ENCODE results near the gene SH2D4B. TPM values are rescaled to one million over a fixed set of nuclear protein-coding genes. Genes with fewer than 3 reads are reported as not detected.

SH2D4B gene
- total RNA-seq, 1 donor from 2014 or later, result not detected

DNA sequence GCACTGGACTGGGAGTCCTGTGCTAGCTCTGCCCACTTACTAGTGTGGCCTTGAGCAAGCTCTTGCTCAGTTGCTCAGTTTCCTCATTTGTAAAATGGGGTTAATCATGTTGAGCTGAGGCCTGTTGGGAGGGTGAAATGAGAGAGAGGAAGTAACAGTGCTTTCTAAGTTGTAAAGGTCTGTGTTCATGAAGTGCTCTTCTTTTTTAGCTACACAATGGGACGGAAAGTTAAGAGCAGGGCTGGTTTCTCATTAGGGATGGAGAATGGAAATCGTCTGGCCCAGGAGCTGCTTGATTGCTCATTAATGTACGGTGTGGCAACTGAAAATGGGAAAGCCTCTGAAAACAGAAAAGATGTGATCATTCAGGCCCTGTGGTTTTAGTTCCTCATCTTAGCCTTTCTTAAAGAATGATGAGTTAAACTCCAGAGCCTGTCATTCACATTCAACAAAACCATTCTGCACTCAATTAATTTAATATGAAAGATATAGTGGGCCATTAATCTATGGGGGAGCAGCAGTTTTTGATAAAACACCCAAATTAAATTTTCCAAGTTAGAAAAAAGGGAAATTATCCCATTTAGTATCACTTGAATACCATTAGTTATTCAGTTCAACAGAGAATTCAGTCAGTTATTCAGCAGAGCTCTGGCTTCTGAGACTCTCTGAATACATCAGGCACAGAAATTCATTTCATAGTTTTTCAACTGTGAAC, 60.5 kb downstream of the SH2D4B start:
- no peak overlapping the region for H3K4me3 ChIP-seq (ENCODE audit: low read depth, low read length)
- TF ChIP-seq, protein P1, sequence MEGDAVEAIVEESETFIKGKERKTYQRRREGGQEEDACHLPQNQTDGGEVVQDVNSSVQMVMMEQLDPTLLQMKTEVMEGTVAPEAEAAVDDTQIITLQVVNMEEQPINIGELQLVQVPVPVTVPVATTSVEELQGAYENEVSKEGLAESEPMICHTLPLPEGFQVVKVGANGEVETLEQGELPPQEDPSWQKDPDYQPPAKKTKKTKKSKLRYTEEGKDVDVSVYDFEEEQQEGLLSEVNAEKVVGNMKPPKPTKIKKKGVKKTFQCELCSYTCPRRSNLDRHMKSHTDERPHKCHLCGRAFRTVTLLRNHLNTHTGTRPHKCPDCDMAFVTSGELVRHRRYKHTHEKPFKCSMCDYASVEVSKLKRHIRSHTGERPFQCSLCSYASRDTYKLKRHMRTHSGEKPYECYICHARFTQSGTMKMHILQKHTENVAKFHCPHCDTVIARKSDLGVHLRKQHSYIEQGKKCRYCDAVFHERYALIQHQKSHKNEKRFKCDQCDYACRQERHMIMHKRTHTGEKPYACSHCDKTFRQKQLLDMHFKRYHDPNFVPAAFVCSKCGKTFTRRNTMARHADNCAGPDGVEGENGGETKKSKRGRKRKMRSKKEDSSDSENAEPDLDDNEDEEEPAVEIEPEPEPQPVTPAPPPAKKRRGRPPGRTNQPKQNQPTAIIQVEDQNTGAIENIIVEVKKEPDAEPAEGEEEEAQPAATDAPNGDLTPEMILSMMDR (conservative IDR thresholded peaks at IDR 0.05; ENCODE audit: low read depth, low read length), result no peak
- DNase-seq (ENCODE audit: low read depth), result no peak

DNA sequence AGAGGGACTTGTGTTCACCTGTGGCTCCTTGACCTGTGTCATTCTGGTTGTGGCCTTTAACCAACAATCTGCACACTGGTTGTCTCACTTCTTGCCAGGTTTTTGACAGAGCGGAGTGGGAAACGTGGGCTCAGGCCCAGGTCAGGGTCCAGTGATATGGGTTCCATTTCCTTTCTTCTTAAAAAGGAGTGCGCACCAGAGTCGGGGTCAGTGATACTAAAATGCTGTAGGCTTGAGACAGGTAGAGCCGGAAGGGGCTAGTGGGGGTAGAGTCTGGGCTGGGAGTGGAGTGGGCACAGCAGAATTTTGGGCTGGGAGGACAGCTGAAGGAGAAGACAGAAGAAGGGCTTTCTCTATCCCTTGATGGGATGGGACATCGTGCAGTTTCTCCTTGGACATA, 61.2 kb downstream of the SH2D4B start:
- no peak for DNase-seq (ENCODE audit: low read depth)
- H3K4me3 ChIP-seq (ENCODE audit: low read depth, low read length), result no peak overlapping the region
- TF ChIP-seq, protein P1 (conservative IDR thresholded peaks at IDR 0.05; ENCODE audit: low read depth, low read length), result no peak

DNA sequence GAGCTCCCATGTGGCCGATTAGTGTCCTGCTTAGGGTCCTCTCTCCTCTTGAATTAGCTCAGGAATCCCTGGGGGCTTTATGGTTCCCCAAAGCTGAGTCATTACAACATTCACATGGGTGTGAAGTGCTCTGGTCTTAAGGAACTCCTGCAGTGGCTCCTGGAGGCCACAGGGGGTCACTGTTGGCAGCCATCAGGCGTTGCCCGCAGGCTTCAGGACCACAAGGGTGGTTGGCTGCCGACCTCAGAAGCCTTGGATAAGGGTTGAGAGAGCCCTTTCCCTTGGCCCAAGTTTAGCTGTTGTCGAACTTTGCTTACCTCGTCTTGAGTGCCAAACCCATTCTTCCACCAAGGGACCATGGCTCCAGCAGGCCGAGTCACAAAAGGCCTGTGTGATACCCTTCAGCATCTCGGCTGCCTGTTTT, 61.7 kb downstream of the SH2D4B start:
- H3K4me3 ChIP-seq (ENCODE audit: low read depth, low read length), result no peak overlapping the region
- TF ChIP-seq, protein P1 (conservative IDR thresholded peaks at IDR 0.05; ENCODE audit: low read depth, low read length), result peak; percentile 85
- DNase-seq (ENCODE audit: low read depth), result no peak

DNA sequence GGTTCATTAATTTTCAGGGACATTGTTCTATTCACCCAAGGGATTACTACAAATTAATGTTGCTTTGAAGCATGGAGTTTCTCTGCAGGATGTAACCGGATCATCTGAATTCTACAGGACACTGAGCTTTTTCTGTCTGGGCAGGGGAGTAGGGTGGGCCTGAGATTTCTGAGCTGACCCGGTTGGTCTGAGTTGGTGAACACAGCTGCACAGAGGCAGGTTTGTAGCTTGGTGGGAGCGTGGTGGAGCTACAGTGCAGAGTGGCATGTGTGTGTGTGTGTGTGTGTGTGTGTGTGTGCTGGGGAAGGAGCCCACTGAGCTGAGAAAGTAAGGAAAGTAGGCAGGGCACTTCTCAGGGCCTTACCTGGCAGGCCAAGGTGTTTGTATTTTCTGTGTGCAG, 62.6 kb downstream of the SH2D4B start:
- DNase-seq (ENCODE audit: low read depth), result no peak
- H3K4me3 ChIP-seq (ENCODE audit: low read depth, low read length), result no peak overlapping the region
- TF ChIP-seq, protein P1 (conservative IDR thresholded peaks at IDR 0.05; ENCODE audit: low read depth, low read length), result no peak

DNA sequence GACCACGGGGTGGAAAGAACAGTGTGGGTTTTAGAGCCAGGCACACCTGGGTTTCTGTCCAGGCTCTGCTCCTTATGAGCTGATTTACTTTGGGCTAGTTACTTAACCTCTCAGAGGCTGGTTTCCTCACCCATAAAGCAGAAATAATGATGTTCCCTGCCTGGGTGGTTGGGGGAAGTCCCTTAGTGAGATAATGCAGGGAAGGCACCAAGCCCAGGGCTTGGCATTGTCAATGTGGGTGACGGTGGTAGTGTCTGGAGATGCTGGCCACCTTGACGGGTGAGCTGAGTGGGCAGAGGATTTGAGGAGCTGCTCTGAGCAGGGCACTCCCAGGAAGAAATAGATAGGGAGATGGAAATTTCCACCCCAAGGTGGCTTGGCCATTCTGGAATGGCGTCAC, 65.2 kb downstream of the SH2D4B start:
- TF ChIP-seq, protein P1 (conservative IDR thresholded peaks at IDR 0.05; ENCODE audit: low read depth, low read length), result no peak
- H3K4me3 ChIP-seq (ENCODE audit: low read depth, low read length), result no peak overlapping the region
- no peak for DNase-seq (ENCODE audit: low read depth)

DNA sequence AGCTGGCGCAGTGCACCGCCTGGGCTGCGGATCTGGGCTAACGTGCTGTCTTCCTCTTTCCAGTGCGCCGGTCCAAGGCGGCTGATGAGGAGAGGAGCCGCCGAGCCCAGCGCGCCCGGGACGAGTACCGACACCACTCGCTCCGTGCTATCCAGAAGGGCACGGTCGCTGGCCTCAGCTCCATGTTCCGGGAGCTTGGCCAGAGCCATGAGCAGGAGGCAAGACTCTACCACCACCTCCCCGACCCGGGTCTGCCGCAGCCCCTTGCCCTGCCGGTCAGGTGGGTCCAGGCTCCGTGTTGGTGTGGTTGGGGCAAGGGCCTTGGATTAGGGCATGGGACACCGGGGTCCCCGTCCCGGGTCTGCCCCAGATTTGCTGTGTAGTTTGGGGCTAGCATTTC, 65.8 kb downstream of the SH2D4B start:
- H3K4me3 ChIP-seq (ENCODE audit: low read depth, low read length), result no peak overlapping the region
- no peak for DNase-seq (ENCODE audit: low read depth)
- TF ChIP-seq, protein P1 (conservative IDR thresholded peaks at IDR 0.05; ENCODE audit: low read depth, low read length), result no peak

DNA sequence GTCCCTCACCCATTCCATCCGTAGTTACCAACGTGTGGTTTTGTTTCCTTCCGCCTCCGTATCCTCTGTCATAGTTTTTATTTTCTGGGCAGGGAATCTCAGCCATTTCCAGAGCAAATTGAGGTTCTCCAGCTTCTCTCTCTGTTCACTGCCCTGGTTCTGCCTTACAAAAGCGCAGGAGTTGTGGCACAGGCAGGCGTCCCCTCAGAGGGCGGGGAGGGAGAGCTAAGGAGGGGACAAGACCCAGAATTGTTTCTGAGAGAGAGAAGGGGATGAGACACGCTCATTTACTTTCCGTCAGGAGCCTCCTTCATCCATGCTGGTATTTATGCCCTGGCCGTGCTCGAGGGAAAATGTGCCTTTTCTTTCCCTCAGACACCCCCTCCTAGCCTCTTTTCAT, 71.0 kb downstream of the SH2D4B start:
- DNase-seq (ENCODE audit: low read depth), result no peak
- TF ChIP-seq, protein P1 (conservative IDR thresholded peaks at IDR 0.05; ENCODE audit: low read depth, low read length), result no peak
- no peak overlapping the region for H3K4me3 ChIP-seq (ENCODE audit: low read depth, low read length)

All from epithelial cell of proximal tubule (primary cell).